Activated CD4-positive, alpha-beta T cell treated with anti-CD3 and anti-CD28 coated beads, Interleukin-2, amount 50 U/mL, for 1 hour (primary cell): ENCODE data around the gene OGDH.
"Not testable (repeated sequence)": the region's sequence is repeated elsewhere in the genome, so short reads cannot be mapped to it uniquely, and the experiment has no call there.

Experiments used
- DNase-seq: peaks from one replicate; pipeline ENCODE4 v3.0.0-alpha.2; 2020

The OGDH gene

GRCh38 chr7:44709011-44709915 is 102.8 kb downstream of the OGDH start:
- no peak for DNase-seq

- DNase-seq, result no peak
Observed at GRCh38 chr7:44709945-44710596, 103.6 kb downstream of the OGDH start.

- DNase-seq, result no peak
Observed at GRCh38 chr7:44711528-44711927, 105.1 kb downstream of the OGDH start.

- no peak for DNase-seq
Observed at GRCh38 chr7:44712012-44712411, 105.6 kb downstream of the OGDH start.

- DNase-seq, result no peak
Observed at GRCh38 chr7:44713141-44713540, 106.7 kb downstream of the OGDH start.

- DNase-seq, result no peak
Observed at GRCh38 chr7:44713680-44714335, 107.4 kb downstream of the OGDH start.

- no peak for DNase-seq
Observed at GRCh38 chr7:44716205-44716604, 109.8 kb downstream of the OGDH start.

GRCh38 chr7:44720301-44720700 is 113.9 kb downstream of the OGDH start:
- no peak for DNase-seq

- no peak for DNase-seq
Observed at GRCh38 chr7:44724276-44724675, 117.8 kb downstream of the OGDH start.

GRCh38 chr7:44726250-44726649 is 119.8 kb downstream of the OGDH start:
- DNase-seq, result not testable (repeated sequence)

- DNase-seq, result no peak
Observed at GRCh38 chr7:44727158-44727936, 120.9 kb downstream of the OGDH start.

GRCh38 chr7:44727937-44728262 is 121.5 kb downstream of the OGDH start:
- DNase-seq, result no peak

GRCh38 chr7:44729949-44730590 is 123.6 kb downstream of the OGDH start:
- no peak for DNase-seq

GRCh38 chr7:44732971-44733370 is 126.5 kb downstream of the OGDH start:
- DNase-seq, result not testable (repeated sequence)

GRCh38 chr7:44733708-44734481 is 127.5 kb downstream of the OGDH start:
- no peak for DNase-seq

GRCh38 chr7:44735403-44736165 is 129.2 kb downstream of the OGDH start:
- DNase-seq, result no peak

- no peak for DNase-seq
Observed at GRCh38 chr7:44736896-44737295, 130.5 kb downstream of the OGDH start.

- DNase-seq, result no peak
Observed at GRCh38 chr7:44738051-44738723, 131.8 kb downstream of the OGDH start.

GRCh38 chr7:44738876-44739665 is 132.6 kb downstream of the OGDH start:
- no peak for DNase-seq
